Measurements from ENCODE around the gene AFF4. TPM values are rescaled to one million over a fixed set of nuclear protein-coding genes. Genes with fewer than 3 reads are reported as not detected.

Gene AFF4
- total RNA-seq, 1 experiment from 2014 or later, result 38.6 TPM

DNA sequence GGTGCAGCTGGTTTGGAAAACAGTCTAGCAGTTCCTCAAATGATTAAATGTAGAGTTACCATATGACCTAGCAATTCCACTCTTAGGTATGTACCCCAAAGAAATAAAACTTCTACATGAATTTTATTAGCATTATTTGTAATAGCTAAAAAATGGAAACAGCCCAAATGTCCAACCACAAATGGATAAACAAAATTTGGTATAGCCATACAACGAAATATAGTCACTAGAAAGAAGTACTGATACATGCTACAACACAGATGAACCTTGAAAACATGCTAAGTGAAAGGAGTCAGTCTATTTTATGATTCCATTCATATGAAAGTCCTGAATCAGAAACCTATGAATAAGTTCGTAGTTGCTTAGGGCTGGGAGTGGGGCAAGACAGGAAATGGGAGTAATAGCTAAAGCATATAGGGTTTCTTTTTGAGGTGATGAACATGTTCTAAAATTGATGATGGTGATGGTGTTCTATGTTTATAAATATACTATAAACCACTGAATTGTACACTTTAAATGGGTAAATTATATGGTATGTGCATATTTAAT lies 103.5 kb downstream of the AFF4 start:
- ChIA-PET POLR2A (no interaction called here), CTCF (interaction anchor here (0.6 kb wide), 1 partner anchor 22 kb away, joined by 3 read pairs; no protein-coding TSS in a partner anchor), RAD21 (ENCODE audit: low non-redundant PET in 1 of 2, low total read pairs in 2 of 2, uncharacterized antibody in 2 of 2, unreplicated experiment in 2 of 2) (no interaction called here)
- TF ChIP-seq, protein P1, sequence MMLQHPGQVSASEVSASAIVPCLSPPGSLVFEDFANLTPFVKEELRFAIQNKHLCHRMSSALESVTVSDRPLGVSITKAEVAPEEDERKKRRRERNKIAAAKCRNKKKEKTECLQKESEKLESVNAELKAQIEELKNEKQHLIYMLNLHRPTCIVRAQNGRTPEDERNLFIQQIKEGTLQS (IDR thresholded peaks at IDR 0.05), result no peak
- no peak for TF ChIP-seq EZH2 (IDR thresholded peaks at IDR 0.05)
- TF ChIP-seq, protein P2, sequence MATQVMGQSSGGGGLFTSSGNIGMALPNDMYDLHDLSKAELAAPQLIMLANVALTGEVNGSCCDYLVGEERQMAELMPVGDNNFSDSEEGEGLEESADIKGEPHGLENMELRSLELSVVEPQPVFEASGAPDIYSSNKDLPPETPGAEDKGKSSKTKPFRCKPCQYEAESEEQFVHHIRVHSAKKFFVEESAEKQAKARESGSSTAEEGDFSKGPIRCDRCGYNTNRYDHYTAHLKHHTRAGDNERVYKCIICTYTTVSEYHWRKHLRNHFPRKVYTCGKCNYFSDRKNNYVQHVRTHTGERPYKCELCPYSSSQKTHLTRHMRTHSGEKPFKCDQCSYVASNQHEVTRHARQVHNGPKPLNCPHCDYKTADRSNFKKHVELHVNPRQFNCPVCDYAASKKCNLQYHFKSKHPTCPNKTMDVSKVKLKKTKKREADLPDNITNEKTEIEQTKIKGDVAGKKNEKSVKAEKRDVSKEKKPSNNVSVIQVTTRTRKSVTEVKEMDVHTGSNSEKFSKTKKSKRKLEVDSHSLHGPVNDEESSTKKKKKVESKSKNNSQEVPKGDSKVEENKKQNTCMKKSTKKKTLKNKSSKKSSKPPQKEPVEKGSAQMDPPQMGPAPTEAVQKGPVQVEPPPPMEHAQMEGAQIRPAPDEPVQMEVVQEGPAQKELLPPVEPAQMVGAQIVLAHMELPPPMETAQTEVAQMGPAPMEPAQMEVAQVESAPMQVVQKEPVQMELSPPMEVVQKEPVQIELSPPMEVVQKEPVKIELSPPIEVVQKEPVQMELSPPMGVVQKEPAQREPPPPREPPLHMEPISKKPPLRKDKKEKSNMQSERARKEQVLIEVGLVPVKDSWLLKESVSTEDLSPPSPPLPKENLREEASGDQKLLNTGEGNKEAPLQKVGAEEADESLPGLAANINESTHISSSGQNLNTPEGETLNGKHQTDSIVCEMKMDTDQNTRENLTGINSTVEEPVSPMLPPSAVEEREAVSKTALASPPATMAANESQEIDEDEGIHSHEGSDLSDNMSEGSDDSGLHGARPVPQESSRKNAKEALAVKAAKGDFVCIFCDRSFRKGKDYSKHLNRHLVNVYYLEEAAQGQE (IDR thresholded peaks at IDR 0.05; ENCODE audit: low read depth), result no peak
- no peak for TF ChIP-seq EZH2phosphoT487 (IDR thresholded peaks at IDR 0.05; ENCODE audit: borderline replicate concordance)
- TF ChIP-seq CBX3 (IDR thresholded peaks at IDR 0.05; ENCODE audit: low read depth), result no peak
- TF ChIP-seq POLR2A (IDR thresholded peaks at IDR 0.05; ENCODE audit: borderline replicate concordance, extremely low read depth, insufficient read depth, insufficient read length), result no peak
- TF ChIP-seq SRF (IDR thresholded peaks at IDR 0.05; ENCODE audit: low read depth), result no peak
- no peak for TF ChIP-seq FOSL1 (IDR thresholded peaks at IDR 0.05; ENCODE audit: low read depth)
- TF ChIP-seq ZFX (IDR thresholded peaks at IDR 0.05), result no peak
- TF ChIP-seq, protein P3, sequence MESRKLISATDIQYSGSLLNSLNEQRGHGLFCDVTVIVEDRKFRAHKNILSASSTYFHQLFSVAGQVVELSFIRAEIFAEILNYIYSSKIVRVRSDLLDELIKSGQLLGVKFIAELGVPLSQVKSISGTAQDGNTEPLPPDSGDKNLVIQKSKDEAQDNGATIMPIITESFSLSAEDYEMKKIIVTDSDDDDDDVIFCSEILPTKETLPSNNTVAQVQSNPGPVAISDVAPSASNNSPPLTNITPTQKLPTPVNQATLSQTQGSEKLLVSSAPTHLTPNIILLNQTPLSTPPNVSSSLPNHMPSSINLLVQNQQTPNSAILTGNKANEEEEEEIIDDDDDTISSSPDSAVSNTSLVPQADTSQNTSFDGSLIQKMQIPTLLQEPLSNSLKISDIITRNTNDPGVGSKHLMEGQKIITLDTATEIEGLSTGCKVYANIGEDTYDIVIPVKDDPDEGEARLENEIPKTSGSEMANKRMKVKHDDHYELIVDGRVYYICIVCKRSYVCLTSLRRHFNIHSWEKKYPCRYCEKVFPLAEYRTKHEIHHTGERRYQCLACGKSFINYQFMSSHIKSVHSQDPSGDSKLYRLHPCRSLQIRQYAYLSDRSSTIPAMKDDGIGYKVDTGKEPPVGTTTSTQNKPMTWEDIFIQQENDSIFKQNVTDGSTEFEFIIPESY (IDR thresholded peaks at IDR 0.05; ENCODE audit: extremely low read depth, insufficient replicate concordance, low read length), result no peak
- TF ChIP-seq YY1 (IDR thresholded peaks at IDR 0.05; ENCODE audit: extremely low read depth, insufficient replicate concordance, low read depth, low read length), result no peak
- TF ChIP-seq, protein P4, sequence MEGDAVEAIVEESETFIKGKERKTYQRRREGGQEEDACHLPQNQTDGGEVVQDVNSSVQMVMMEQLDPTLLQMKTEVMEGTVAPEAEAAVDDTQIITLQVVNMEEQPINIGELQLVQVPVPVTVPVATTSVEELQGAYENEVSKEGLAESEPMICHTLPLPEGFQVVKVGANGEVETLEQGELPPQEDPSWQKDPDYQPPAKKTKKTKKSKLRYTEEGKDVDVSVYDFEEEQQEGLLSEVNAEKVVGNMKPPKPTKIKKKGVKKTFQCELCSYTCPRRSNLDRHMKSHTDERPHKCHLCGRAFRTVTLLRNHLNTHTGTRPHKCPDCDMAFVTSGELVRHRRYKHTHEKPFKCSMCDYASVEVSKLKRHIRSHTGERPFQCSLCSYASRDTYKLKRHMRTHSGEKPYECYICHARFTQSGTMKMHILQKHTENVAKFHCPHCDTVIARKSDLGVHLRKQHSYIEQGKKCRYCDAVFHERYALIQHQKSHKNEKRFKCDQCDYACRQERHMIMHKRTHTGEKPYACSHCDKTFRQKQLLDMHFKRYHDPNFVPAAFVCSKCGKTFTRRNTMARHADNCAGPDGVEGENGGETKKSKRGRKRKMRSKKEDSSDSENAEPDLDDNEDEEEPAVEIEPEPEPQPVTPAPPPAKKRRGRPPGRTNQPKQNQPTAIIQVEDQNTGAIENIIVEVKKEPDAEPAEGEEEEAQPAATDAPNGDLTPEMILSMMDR (IDR thresholded peaks at IDR 0.05 in 2 of 3, conservative IDR thresholded peaks at IDR 0.05 in 1 of 3; ENCODE audit: borderline replicate concordance in 1 of 3, insufficient read depth in 1 of 3, low read depth in 2 of 3, low read length in 2 of 3), result no peak
- TF ChIP-seq EGR1 (IDR thresholded peaks at IDR 0.05; ENCODE audit: low read depth), result no peak
- no peak for TF ChIP-seq RAD21 (IDR thresholded peaks at IDR 0.05; ENCODE audit: low read depth)
- no peak for TF ChIP-seq SP1 (IDR thresholded peaks at IDR 0.05; ENCODE audit: low read depth)
- no peak for TF ChIP-seq POLR2AphosphoS5 (IDR thresholded peaks at IDR 0.05; ENCODE audit: low read depth, low read length)
- TF ChIP-seq ZNF274 (IDR thresholded peaks at IDR 0.05; ENCODE audit: low read depth, low read length), result no peak
- TF ChIP-seq CEBPB (IDR thresholded peaks at IDR 0.05; ENCODE audit: low read depth), result no peak
- no peak for TF ChIP-seq JUND (IDR thresholded peaks at IDR 0.05)
- no peak for TF ChIP-seq TCF7L2 (IDR thresholded peaks at IDR 0.05; ENCODE audit: borderline replicate concordance, extremely low read depth, insufficient read depth, insufficient read length)
- H3K4me1 ChIP-seq (ENCODE audit: control insufficient read depth in 1 of 2, insufficient read depth in 2 of 2, low read length in 2 of 2), result no peaks in the 10 kb centered on the region
- H3K4me3 ChIP-seq (replicated peaks in 1 of 2; ENCODE audit: low read depth in 1 of 2, low read length in 2 of 2), result no peak overlapping the region
- no peaks in the 10 kb centered on the region for H3K79me2 ChIP-seq (ENCODE audit: insufficient read depth, low read length)
- intact Hi-C loops (cut with micrococcal nuclease), result no loop called here
- H3K9ac ChIP-seq (ENCODE audit: low read length), result no peak overlapping the region
- no peaks in the 10 kb centered on the region for H3K9me3 ChIP-seq (ENCODE audit: control insufficient read depth in 1 of 2, insufficient read depth in 1 of 2, low read depth in 1 of 2, low read length in 2 of 2)
- no peak overlapping the region for H2AFZ ChIP-seq (ENCODE audit: low read depth, low read length, poor library complexity, severe bottlenecking)
- H3K9me2 ChIP-seq (ENCODE audit: insufficient read depth), result no peaks in the 10 kb centered on the region
- no peak for ATAC-seq
- no peak for DNase-seq (ENCODE audit: low read depth, low spot score)
- H3K27ac ChIP-seq (ENCODE audit: low read depth, low read length), result no peak overlapping the region
- BruUV-seq (replicated peaks), result no TSS peak
- H3K27me3 ChIP-seq (ENCODE audit: insufficient read depth, low read length), result no peaks in the 10 kb centered on the region
- no peaks in the 10 kb centered on the region for H3K36me3 ChIP-seq (ENCODE audit: control insufficient read depth in 1 of 2, insufficient read depth in 2 of 2, low read length in 2 of 2)
- H4K20me1 ChIP-seq (ENCODE audit: insufficient read depth), result no peaks in the 10 kb centered on the region
- H3K4me2 ChIP-seq (ENCODE audit: low read length), result no peak overlapping the region
